NOMO-1 (cell line): ENCODE data around the gene MAD1L1.
A peak's percentile ranks its signal among the peaks of the same experiment; 100 is the strongest.
"Not testable (repeated sequence)": the region's sequence is repeated elsewhere in the genome, so short reads cannot be mapped to it uniquely, and the experiment has no call there.

Source experiments
- DNase-seq, 2 experiments: peaks; one replicate each; lab custom pipeline; 2025; ENCODE audit not compliant: unreplicated experiment in 2 of 2; lab: John Stamatoyannopoulos, UW

MAD1L1 gene

DNA sequence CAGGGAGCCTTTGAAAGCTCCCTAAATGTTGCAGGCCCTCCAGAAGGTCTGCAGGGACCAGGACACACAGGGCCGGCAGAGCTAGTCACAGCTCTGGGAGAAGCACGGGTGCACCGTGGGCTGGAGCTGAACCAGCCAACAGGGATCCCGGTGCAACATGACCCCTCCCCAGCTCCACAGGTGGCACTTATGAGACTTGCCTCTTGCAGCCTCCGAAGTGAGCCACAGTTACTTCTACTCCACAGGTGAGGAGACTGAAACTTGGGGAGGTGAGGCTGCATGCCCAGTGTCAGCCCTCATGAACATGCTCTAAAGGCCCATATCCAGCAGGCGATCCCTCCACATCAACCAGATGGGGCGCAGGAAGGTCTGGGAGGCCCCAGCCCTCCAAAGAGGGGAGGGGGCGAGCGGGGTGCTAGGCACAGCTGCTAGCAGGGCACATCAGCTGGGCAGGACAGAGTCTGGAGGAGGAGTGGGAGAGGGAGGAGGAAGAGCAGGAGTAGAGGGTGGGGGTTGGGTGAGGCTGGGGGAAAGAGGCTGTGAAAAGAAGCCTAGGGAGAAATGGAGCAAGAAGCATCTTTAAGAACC is 338.3 kb downstream of the MAD1L1 start:
- no peak for DNase-seq

GRCh38 chr7:1893451-1893850 is 339.3 kb downstream of the MAD1L1 start:
- no peak for DNase-seq

DNA sequence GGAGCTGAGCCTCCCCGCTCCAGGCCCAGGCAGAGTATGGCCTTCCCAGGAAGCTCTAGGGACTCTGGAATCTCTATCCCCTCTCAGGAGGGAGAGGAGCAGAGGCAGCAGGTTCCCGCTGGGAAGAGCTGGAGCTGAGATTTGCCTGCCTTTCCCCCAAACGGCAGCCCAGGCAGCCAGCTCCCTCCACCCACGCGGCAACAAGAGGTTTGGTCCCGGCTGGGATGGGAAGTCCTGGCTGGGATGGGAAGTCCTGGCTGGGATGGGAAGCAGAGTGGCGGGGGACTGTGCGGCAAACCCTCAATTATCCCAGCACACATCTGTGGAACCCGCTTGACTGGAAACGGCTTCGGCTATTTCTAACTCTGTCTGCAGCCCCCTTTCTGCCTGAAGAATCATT is 339.7 kb downstream of the MAD1L1 start:
- DNase-seq, result no peak

DNA sequence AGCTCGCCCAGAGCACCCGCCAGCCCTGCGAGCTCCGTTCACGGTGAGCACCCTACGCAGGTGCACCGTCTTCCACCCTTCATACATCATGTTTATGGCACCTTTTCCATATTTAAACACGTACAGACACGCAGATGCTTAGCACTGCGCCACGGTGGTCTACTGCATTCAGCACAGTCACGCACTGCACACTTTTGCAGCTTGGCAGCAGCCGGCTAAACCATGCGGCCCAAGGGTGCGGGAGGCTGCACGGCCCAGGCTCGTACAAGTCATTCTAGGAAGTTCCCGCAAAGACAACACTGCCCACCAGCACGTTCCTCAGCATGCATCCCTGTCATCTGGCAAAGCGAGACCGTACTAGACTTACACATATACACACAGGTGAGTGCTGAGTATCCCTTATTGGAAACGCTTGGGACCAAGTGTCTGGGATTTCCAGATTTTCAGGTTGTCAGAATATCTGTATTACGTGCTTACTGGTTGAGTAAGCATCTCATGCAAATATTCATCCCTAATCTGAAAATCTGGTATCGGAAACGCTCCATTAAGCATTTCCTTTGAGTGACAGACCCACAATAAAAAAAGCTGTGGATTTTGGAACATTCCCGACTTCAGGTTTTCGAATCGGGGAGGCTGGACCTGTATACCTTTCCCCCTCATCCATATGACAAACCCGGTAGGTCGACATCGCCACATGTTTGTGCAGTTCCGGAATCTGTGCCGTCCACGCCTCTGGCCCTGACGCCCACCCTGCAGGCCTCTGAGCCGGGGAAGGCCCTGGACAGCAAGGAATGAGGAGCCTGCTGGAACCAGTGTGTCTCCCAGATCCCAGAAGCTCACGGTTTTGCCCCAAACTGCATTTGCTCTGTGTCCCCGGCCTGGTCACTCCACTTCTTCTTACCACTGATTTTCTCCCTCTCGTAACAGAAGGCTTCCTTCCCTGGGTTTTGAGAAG is 340.5 kb downstream of the MAD1L1 start:
- DNase-seq, result no peak

DNA sequence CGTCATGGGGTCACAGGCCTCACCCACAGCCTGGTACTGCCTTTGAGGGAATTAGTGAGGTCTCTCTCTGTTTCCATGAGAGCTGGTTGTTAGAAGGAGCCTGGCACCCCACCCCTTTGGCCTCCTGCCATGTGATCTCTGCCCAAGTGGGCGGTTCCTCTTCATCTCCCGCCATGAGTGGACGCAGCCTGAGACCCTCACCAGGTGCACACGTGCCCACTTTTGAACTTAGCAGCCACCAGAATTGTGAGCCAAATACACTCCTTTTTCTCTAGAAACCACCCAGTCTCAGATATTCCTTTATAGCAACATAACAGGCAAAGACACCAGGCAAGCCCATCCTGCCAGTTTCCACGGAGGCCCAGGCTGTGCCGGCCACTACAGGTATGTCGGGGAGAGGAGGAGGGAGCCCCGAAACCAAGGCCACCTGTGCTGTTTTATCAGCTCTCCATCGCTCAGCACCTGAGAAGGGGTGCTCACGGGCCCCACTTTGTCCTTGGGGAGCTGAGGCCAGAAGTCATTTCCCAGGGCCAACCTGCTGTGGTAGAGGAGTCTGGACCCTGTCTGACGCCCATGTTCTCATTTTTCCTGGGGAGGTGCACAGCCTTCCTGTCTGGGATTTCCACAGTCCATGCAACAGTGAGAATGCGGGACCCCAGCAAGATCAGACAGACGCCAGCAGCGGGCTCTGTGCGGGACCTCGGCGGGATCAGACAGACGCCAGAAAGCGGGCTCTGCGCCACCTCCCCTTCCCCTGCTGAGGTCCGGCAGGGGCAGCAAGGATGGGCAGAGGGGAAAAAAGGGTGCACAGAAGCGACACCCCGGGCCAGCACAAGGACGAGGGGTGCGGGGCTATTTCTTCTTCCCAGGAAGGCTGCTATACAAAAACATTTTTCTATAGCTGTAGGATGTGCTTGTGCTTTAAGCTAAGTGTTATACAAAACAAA is 342.2 kb downstream of the MAD1L1 start:
- no peak for DNase-seq

DNA sequence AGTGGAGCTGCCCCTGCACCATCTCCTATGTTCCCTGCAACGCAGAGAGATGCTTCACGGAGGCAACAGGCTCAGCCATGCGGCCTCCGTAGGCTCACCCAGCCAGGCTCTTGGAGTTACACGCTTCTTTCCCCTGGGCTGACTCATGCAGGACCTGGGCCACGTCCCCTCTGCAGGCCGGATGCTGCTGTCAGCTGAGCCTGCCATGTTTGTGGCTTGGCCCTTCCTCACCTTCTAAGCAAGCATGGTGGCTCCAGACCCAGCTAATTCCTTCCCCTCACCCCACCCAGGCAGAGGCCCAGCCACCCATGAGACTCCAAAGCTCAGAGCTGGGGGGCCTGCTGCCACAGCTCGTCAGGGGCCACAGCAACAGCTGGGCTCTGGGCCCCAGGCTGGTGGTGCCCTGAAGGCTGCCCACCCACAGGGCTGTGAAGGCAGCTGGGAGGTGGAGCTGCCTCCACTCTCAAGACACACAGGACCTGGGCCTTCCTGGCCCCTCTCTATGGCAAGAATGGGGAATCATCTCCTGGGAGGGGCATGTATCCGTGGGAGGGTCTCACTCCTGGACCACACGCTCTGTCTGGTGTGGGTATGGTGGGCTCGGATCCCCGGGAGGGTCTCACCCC is 343.1 kb downstream of the MAD1L1 start:
- DNase-seq, result no peak

DNA sequence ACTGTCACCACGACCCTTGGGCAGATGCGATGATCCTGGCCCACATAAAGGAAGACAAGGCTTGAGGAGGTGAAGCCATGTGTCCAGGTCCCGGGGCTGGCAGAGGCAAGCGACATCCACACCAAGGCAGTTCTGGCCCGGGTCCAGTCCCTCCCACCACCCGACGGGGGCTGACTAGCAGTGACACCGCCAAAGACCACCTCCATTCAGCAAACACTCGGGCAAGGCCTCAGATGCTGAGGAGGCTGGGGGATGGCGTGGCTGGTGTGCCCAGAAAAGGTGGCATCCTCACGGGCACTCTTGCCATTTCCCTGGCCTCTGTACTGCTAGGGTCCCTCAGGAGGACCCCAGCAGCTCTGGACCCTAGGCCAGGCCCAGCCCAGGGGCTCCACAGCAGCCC is 343.7 kb downstream of the MAD1L1 start:
- DNase-seq, result no peak

DNA sequence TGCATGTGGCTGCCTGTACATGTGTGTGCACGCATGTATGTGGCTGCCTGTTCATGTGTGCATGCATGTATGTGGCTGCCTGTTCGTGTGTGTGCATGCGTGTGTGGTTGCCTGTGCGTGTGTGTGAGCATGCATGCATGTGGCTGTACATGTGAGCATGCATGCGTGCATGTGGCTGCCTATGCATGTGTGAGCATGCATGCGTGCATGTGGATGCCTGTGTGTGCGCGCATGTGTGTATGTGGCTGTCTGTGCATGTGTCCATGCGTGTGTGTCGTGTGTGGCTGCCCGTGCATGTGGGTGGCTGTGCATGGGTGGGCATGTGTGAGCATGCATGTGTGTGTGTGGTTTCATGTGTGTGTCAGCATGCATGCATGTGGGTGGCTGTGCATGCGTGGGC is 344.3 kb downstream of the MAD1L1 start:
- no peak for DNase-seq

DNA sequence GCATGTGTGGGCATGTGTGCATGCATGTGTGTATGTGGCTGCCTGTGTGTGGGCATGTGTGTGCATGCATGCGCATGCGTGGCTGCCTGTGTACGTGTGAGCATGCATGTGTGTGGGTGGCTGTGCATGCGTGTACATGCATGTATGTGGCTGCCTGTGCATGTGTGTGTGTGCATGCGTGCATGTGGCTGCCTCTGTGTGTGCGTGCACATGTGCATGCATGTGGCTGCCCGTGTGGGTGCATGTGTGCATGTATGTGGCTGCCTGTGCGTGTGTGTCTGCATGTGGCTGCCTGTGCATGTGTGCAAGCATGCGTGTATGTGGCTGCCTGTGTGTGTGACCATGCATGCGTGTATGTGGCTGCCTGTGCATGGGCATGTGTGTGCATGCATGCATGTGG is 345.5 kb downstream of the MAD1L1 start:
- no peak for DNase-seq

DNA sequence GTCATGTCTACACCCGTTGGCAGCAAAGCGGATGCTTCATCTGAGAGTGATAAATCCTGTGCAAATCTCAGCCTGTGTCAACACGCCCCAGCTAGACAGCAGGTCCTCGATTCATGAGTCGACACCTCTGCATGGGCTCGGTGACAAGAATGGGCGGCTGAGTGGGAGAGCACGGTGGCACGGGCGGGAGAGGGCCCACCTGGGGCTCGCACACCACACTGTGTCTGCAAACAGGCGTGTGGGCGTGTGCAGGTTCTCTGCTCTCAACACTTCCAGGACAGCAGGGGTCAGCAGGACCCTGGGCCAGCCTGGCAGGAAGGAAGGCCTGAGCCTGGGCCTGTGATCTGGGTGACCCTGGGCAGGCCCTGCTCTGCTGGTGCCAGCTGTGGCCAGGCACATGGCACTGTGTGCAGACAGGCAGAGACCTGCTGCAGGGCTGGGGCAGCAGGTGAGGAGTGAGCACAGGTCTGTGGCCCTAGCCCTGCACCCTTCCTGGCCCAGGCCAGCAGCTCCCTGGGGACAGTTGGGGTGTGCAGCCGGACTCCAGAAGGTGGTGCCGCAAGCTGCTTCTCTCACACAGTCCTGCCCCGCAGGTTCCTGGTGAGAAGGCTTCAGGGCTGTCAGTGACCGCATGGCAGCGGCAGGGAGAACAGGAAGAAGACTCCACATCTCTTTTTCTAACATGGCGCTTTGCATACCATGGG is 346.2 kb downstream of the MAD1L1 start:
- no peak for DNase-seq

- DNase-seq, result no peak
Measured at GRCh38 chr7:1885465-1886226, 347.1 kb downstream of the MAD1L1 start.

- no peak for DNase-seq
Measured at GRCh38 chr7:1884583-1885350, 348.0 kb downstream of the MAD1L1 start.

GRCh38 chr7:1883834-1884582 is 348.7 kb downstream of the MAD1L1 start:
- no peak for DNase-seq

- DNase-seq, result peak in 1 of 2 experiments; percentile 3
Measured at GRCh38 chr7:1883031-1883761, 349.5 kb downstream of the MAD1L1 start.

GRCh38 chr7:1882451-1882850 is 350.3 kb downstream of the MAD1L1 start:
- DNase-seq, result no peak

DNA sequence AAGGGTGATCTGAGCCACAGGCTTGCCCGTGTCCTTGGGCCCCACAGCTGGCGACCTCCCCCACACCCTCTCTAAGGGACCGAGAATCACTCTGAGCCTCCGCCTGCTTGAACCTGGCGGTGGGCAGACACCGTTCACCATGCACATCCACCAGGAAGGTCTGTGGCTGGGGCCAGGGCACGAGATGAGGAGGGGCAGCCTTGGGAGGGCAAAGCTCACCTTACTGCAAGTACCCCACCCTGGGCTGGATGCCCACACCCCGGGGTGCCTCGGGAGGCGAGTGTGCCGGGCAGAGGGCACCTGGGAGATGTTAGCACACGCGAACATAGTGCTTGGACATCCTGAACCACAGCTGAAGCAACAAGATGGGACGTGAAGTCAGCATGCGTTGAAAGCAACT is 350.8 kb downstream of the MAD1L1 start:
- no peak for DNase-seq

GRCh38 chr7:1876641-1877040 is 356.1 kb downstream of the MAD1L1 start:
- not testable (repeated sequence) for DNase-seq
